RWPE1 (cell line): Measurements from ENCODE around the gene WWOX.
A peak's percentile ranks its signal among the peaks of the same experiment; 100 is the strongest.

Experiments
- CTCF ChIA-PET: fragments of 350-600 bp; sonication (Branson Sonifier 250); formaldehyde crosslinking; extraction: SDS; loops from one replicate; lab custom pipeline; 2021; lab: Yijun Ruan, JAX
- POLR2A ChIA-PET: fragments of 400-600 bp; formaldehyde crosslinking; extraction: SDS; loops from one replicate; lab custom pipeline; 2020; ENCODE audit warnings: antibody characterized with exemption; ENCODE audit not compliant: low non-redundant PET; lab: Yijun Ruan, JAX
- DNase-seq: peaks from one replicate; pipeline ENCODE4 v3.0.0; 2012; ENCODE audit warnings: low spot score
- H3K27ac ChIP-seq: fragments of 450-650 bp; 2 replicates; pipeline ENCODE4 v1.5.1; 2017
- TF ChIP-seq, protein P1 (sequence below): fragments of 450-650 bp; conservative IDR thresholded peaks from 2 replicates; pipeline ENCODE4 v1.5.1; 2017; ENCODE audit warnings: low read depth, mild to moderate bottlenecking

WWOX gene

DNA sequence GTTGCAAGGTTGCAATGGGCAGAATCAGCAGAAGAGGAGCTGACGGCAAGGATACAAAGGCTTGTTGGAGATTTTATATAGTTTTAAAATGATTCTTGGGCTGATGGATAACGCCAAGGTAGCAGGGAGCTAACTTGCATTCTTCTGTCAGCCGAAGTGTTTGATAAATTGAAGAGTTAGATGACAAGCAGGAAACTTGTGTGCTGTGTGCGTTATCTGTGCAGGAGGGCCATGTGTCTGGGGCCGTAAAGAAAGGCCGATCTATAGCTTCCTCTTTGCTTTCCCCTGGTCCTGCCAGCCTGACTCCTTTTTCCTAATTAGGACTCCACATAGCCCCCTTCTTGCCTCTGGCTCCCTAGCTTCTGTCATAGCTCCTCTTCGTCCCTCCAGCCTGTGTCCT, 6.7 kb upstream of the WWOX start:
- H3K27ac ChIP-seq: no peak overlapping the region
- ChIA-PET POLR2A (no interaction called here), CTCF (interaction anchor here (0.7 kb wide), 1 partner anchor 1227 kb away, joined by 4 read pairs; no protein-coding TSS in a partner anchor)
- TF ChIP-seq, protein P1, sequence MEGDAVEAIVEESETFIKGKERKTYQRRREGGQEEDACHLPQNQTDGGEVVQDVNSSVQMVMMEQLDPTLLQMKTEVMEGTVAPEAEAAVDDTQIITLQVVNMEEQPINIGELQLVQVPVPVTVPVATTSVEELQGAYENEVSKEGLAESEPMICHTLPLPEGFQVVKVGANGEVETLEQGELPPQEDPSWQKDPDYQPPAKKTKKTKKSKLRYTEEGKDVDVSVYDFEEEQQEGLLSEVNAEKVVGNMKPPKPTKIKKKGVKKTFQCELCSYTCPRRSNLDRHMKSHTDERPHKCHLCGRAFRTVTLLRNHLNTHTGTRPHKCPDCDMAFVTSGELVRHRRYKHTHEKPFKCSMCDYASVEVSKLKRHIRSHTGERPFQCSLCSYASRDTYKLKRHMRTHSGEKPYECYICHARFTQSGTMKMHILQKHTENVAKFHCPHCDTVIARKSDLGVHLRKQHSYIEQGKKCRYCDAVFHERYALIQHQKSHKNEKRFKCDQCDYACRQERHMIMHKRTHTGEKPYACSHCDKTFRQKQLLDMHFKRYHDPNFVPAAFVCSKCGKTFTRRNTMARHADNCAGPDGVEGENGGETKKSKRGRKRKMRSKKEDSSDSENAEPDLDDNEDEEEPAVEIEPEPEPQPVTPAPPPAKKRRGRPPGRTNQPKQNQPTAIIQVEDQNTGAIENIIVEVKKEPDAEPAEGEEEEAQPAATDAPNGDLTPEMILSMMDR: no peak
- no peak for DNase-seq

GRCh38 chr16:78094166-78094565, 5.3 kb upstream of the WWOX start:
- TF ChIP-seq, protein P1: no peak
- no peak overlapping the region for H3K27ac ChIP-seq
- POLR2A ChIA-PET: interaction anchor here (0.7 kb wide), 1 partner anchor 100 kb away, joined by 4 read pairs; no protein-coding TSS in a partner anchor
- no peak for DNase-seq
- CTCF ChIA-PET: interaction anchor here (0.5 to 0.6 kb wide), 2 partner anchors 162 to 371 kb away, joined by 3 to 6 read pairs; no protein-coding TSS in a partner anchor

DNA sequence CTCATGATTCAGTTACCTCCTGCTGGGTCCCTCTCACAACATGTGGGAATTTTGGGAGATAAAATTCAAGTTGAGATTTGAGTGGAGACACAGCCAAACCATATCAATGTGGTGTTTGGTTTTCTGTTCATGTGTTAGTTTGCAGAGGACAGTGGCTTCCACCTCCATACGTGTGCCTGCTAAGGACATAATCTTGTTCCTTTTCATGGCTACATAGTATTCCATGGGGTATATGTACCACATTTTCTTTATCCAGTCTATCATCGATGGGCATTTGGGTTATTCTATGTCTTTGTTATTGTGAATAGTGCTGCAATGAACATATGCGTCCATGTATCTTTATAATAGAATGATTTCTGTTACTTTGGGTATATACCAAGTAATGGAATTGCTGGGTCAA, 4.5 kb upstream of the WWOX start:
- TF ChIP-seq, protein P1: no peak
- ChIA-PET CTCF (interaction anchor here (0.6 kb wide), 1 partner anchor 371 kb away, joined by 6 read pairs; no protein-coding TSS in a partner anchor), POLR2A (interaction anchor here (0.7 kb wide), 1 partner anchor 100 kb away, joined by 4 read pairs; no protein-coding TSS in a partner anchor)
- H3K27ac ChIP-seq: no peak overlapping the region
- no peak for DNase-seq

- H3K27ac ChIP-seq: no peak overlapping the region
- TF ChIP-seq, protein P1: no peak
- ChIA-PET CTCF (no interaction called here), POLR2A (no interaction called here)
- DNase-seq: peak; percentile 18
These were observed 3.1 kb upstream of the WWOX start for GRCh38 chr16:78096386-78096785.

DNA sequence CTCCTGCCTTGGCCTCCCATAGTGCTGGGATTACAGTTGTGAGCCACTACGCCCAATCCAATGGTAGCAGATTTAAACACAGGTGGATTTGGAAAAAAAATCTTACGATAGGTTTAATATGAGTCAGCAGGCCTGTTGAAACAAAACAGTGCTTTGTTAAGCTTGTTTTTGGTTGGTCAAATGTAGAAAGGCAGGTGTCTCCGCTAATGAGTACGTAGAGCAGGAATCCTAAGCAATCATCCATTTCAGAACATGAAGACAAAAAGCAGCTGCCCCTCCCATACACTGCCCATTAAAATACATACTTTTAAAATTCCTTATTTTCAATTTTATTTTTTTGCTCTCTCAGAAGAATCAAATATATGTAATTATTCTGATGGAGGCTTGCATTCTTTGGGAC, 1.9 kb upstream of the WWOX start:
- ChIA-PET POLR2A (no interaction called here), CTCF (no interaction called here)
- TF ChIP-seq, protein P1: no peak
- DNase-seq: peak; percentile 59
- no peak overlapping the region for H3K27ac ChIP-seq

- DNase-seq: no peak
- CTCF ChIA-PET: interaction anchor here (0.6 kb wide), 1 partner anchor 300 kb away, joined by 3 read pairs; no protein-coding TSS in a partner anchor
- H3K27ac ChIP-seq: no peak overlapping the region
- POLR2A ChIA-PET: interaction anchor here (0.6 kb wide), 1 partner anchor 948 kb away, joined by 3 read pairs; no protein-coding TSS in a partner anchor
- TF ChIP-seq, protein P1: no peak
These were observed 1.4 kb upstream of the WWOX start for GRCh38 chr16:78098087-78098486.
